HG03432 (cell line): ENCODE measurements around the gene UNC5A.

Source experiments
- ATAC-seq: cut with Tn5 transposase; IDR thresholded peaks from one replicate; pipeline ENCODE4 v1.9.1; 2021; ENCODE audit warnings: mild to moderate bottlenecking, moderate library complexity; ENCODE audit not compliant: unreplicated experiment

UNC5A gene

GRCh38 chr5:176781638-176782570, 28.5 kb upstream of the UNC5A start:
- no peak for ATAC-seq

- no peak for ATAC-seq
Measured at GRCh38 chr5:176784218-176785165, 25.9 kb upstream of the UNC5A start.

- no peak for ATAC-seq
Measured at GRCh38 chr5:176785184-176786145, 24.9 kb upstream of the UNC5A start.

- no peak for ATAC-seq
Measured at GRCh38 chr5:176787676-176788075, 22.7 kb upstream of the UNC5A start.

GRCh38 chr5:176788091-176788490, 22.3 kb upstream of the UNC5A start:
- no peak for ATAC-seq

GRCh38 chr5:176788941-176789872, 21.2 kb upstream of the UNC5A start:
- no peak for ATAC-seq

- ATAC-seq = no peak
Measured at GRCh38 chr5:176789873-176790615, 20.3 kb upstream of the UNC5A start.

- no peak for ATAC-seq
Measured at GRCh38 chr5:176790941-176791340, 19.4 kb upstream of the UNC5A start.

- no peak for ATAC-seq
Measured at GRCh38 chr5:176792655-176793342, 17.6 kb upstream of the UNC5A start.

- no peak for ATAC-seq
Measured at GRCh38 chr5:176793343-176793699, 17.0 kb upstream of the UNC5A start.

GRCh38 chr5:176793736-176794135, 16.6 kb upstream of the UNC5A start:
- ATAC-seq = no peak

- no peak for ATAC-seq
Measured at GRCh38 chr5:176794509-176794908, 15.8 kb upstream of the UNC5A start.

- ATAC-seq = no peak
Measured at GRCh38 chr5:176796411-176796810, 13.9 kb upstream of the UNC5A start.

GRCh38 chr5:176796970-176797369, 13.4 kb upstream of the UNC5A start:
- no peak for ATAC-seq

GRCh38 chr5:176797456-176798050, 12.8 kb upstream of the UNC5A start:
- no peak for ATAC-seq

- ATAC-seq = no peak
Measured at GRCh38 chr5:176798086-176798876, 12.1 kb upstream of the UNC5A start.

GRCh38 chr5:176798949-176799348, 11.4 kb upstream of the UNC5A start:
- no peak for ATAC-seq
